ENCODE data around the gene PPARA.

DNA sequence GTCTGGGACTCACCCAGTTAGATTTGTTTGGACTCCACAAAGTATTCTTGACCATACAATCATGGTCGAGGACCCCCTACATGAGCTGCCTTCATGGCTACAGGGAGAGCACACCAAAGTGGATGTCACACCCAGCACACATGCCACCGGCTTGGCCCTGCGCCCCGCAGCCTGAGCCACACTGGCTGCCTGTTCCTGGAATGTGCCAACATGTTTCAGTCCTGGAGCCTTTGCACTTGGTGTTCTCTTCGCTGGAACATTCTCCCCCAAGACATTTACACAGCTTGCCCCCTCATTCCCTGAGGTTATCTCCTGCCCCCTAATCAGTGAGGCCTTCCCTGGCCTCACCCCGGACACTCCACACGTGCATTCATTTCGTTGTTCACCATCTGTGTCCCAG lies 46.0 kb downstream of the PPARA start:
- TF ChIP-seq EP300 (conservative IDR thresholded peaks at IDR 0.05; ENCODE audit: poor library complexity, severe bottlenecking) (no peak), MXI1 (conservative IDR thresholded peaks at IDR 0.05; ENCODE audit: poor library complexity, severe bottlenecking) (no peak), TAF1 (IDR thresholded peaks at IDR 0.05; ENCODE audit: low read depth) (no peak), RAD21 (conservative IDR thresholded peaks at IDR 0.05) (no peak), POLR2AphosphoS5 (IDR thresholded peaks at IDR 0.05) (no peak), EZH2 (IDR thresholded peaks at IDR 0.05; ENCODE audit: borderline replicate concordance, insufficient read depth, low read length, poor library complexity, severe bottlenecking) (no peak)
- TF ChIP-seq, protein P1, sequence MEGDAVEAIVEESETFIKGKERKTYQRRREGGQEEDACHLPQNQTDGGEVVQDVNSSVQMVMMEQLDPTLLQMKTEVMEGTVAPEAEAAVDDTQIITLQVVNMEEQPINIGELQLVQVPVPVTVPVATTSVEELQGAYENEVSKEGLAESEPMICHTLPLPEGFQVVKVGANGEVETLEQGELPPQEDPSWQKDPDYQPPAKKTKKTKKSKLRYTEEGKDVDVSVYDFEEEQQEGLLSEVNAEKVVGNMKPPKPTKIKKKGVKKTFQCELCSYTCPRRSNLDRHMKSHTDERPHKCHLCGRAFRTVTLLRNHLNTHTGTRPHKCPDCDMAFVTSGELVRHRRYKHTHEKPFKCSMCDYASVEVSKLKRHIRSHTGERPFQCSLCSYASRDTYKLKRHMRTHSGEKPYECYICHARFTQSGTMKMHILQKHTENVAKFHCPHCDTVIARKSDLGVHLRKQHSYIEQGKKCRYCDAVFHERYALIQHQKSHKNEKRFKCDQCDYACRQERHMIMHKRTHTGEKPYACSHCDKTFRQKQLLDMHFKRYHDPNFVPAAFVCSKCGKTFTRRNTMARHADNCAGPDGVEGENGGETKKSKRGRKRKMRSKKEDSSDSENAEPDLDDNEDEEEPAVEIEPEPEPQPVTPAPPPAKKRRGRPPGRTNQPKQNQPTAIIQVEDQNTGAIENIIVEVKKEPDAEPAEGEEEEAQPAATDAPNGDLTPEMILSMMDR (IDR thresholded peaks at IDR 0.05; ENCODE audit: poor library complexity, severe bottlenecking) = no peak
- TF ChIP-seq, protein P2, sequence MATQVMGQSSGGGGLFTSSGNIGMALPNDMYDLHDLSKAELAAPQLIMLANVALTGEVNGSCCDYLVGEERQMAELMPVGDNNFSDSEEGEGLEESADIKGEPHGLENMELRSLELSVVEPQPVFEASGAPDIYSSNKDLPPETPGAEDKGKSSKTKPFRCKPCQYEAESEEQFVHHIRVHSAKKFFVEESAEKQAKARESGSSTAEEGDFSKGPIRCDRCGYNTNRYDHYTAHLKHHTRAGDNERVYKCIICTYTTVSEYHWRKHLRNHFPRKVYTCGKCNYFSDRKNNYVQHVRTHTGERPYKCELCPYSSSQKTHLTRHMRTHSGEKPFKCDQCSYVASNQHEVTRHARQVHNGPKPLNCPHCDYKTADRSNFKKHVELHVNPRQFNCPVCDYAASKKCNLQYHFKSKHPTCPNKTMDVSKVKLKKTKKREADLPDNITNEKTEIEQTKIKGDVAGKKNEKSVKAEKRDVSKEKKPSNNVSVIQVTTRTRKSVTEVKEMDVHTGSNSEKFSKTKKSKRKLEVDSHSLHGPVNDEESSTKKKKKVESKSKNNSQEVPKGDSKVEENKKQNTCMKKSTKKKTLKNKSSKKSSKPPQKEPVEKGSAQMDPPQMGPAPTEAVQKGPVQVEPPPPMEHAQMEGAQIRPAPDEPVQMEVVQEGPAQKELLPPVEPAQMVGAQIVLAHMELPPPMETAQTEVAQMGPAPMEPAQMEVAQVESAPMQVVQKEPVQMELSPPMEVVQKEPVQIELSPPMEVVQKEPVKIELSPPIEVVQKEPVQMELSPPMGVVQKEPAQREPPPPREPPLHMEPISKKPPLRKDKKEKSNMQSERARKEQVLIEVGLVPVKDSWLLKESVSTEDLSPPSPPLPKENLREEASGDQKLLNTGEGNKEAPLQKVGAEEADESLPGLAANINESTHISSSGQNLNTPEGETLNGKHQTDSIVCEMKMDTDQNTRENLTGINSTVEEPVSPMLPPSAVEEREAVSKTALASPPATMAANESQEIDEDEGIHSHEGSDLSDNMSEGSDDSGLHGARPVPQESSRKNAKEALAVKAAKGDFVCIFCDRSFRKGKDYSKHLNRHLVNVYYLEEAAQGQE (IDR thresholded peaks at IDR 0.05; ENCODE audit: borderline replicate concordance) = no peak
